Sigmoid colon (tissue), 4 donors: ENCODE measurements around the gene FUT3.

ENCODE experiments used
- EP300 ChIP-seq, 4 donors: sonication (generic); formaldehyde crosslinking; IDR thresholded peaks; one replicate each; pipeline ENCODE4 v1.6.1; 2017; ENCODE audit warnings: antibody characterized with exemption in 4 of 4
- POLR2AphosphoS5 ChIP-seq, 4 donors: sonication (generic); formaldehyde crosslinking; IDR thresholded peaks; one replicate each; pipeline ENCODE4 v1.6.1; 2017; ENCODE audit warnings: antibody characterized with exemption in 4 of 4
- TF ChIP-seq, protein P1 (sequence below), 4 experiments: fragments of 450-650 bp in 3 of 4; fragments of 200-600 bp in 1 of 4; IDR thresholded peaks; one replicate each; pipeline ENCODE4 v1.5.1; 2016 to 2019; ENCODE audit warnings: antibody characterized with exemption in 4 of 4, mild to moderate bottlenecking in 3 of 4, moderate library complexity in 2 of 4

DNA sequence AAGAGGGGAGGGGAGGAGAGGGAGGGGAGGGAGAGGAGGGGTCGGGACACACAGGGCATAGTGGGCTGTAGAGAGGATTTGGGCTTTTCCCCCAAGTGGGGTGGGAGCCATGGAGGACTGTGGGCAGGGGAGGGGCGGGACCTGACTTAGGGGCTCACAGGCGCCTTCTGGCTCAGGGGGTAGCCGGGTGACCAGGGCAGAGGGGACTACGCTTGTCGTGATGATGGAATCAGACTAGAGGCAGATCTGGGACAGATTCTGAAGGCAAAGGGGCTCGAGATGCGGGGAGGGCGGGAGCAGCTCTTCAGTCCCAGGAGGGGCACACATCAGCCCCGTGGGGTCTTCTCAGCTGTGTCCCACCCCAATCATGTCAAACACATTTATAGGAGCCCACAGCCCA is 38.9 kb upstream of the FUT3 start:
- no peak for TF ChIP-seq EP300 (IDR thresholded peaks at IDR 0.05)
- TF ChIP-seq, protein P1, sequence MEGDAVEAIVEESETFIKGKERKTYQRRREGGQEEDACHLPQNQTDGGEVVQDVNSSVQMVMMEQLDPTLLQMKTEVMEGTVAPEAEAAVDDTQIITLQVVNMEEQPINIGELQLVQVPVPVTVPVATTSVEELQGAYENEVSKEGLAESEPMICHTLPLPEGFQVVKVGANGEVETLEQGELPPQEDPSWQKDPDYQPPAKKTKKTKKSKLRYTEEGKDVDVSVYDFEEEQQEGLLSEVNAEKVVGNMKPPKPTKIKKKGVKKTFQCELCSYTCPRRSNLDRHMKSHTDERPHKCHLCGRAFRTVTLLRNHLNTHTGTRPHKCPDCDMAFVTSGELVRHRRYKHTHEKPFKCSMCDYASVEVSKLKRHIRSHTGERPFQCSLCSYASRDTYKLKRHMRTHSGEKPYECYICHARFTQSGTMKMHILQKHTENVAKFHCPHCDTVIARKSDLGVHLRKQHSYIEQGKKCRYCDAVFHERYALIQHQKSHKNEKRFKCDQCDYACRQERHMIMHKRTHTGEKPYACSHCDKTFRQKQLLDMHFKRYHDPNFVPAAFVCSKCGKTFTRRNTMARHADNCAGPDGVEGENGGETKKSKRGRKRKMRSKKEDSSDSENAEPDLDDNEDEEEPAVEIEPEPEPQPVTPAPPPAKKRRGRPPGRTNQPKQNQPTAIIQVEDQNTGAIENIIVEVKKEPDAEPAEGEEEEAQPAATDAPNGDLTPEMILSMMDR (IDR thresholded peaks at IDR 0.05): no peak
- no peak for TF ChIP-seq POLR2AphosphoS5 (IDR thresholded peaks at IDR 0.05)
